Mucosa of descending colon (tissue), 3 donors: ENCODE measurements around the gene TKTL1. TPM values are rescaled to one million over a fixed set of nuclear protein-coding genes. Genes with fewer than 3 reads are reported as not detected.

Experiments used
- ATAC-seq: fragments of 200-7000 bp; cut with Tn5 transposase; one replicate; pipeline ENCODE4 v1.9.1; 2020; ENCODE audit warnings: mild to moderate bottlenecking, moderate library complexity
- DNase-seq, 3 donors: peaks; one replicate each; pipeline ENCODE4 v3.0.0-alpha.2; 2020
- H3K36me3 ChIP-seq: fragments of 200-600 bp; one replicate; pipeline ENCODE4 v1.8.0; 2021; ENCODE audit warnings: low read depth, mild to moderate bottlenecking
- H3K4me1 ChIP-seq: fragments of 200-600 bp; one replicate; pipeline ENCODE4 v1.8.0; 2021; ENCODE audit warnings: low read depth, mild to moderate bottlenecking
- H3K4me3 ChIP-seq: fragments of 200-600 bp; one replicate; pipeline ENCODE4 v1.8.0; 2021; ENCODE audit warnings: mild to moderate bottlenecking
- H3K9me3 ChIP-seq: fragments of 200-600 bp; one replicate; pipeline ENCODE4 v1.8.0; 2021; ENCODE audit warnings: mild to moderate bottlenecking
- intact Hi-C, 2 donors: fragments of 100-400 bp; cut with DNase I in 1 of 2; cut with micrococcal nuclease in 1 of 2; formaldehyde crosslinking; loops; one replicate each; pipeline versions ENCODE4 v1.11.0 to v1.11.1; 2022; cut with DNase I, micrococcal nuclease
- total RNA-seq, 3 donors: library from RNA; stranded (reverse); fragmentation: NEBNext Ultra II Directional in 2 of 3; extraction: Animal tissue kit (Norgen Biotek cat#: 25700) in 2 of 3; gene quantifications; one replicate each; pipeline versions ENCODE4 v1.2.1 to v1.2.4, GENCODE V29; 2021 to 2023
- TF ChIP-seq, protein P1 (sequence below): fragments of 200-600 bp; IDR thresholded peaks from one replicate; pipeline ENCODE4 v1.8.0; 2022; ENCODE audit warnings: antibody characterized with exemption, mild to moderate bottlenecking
- donor health status: DM: no; HTN: no; CAD: no; lungs with moderate emphysema.
- donor health status: DM: no; HTN: no; CAD: no.
- donor health status: DM: no; HTN: yes; CAD: no.

TKTL1 gene
- total RNA-seq, 3 donors from 2014 or later, result not detected

DNA sequence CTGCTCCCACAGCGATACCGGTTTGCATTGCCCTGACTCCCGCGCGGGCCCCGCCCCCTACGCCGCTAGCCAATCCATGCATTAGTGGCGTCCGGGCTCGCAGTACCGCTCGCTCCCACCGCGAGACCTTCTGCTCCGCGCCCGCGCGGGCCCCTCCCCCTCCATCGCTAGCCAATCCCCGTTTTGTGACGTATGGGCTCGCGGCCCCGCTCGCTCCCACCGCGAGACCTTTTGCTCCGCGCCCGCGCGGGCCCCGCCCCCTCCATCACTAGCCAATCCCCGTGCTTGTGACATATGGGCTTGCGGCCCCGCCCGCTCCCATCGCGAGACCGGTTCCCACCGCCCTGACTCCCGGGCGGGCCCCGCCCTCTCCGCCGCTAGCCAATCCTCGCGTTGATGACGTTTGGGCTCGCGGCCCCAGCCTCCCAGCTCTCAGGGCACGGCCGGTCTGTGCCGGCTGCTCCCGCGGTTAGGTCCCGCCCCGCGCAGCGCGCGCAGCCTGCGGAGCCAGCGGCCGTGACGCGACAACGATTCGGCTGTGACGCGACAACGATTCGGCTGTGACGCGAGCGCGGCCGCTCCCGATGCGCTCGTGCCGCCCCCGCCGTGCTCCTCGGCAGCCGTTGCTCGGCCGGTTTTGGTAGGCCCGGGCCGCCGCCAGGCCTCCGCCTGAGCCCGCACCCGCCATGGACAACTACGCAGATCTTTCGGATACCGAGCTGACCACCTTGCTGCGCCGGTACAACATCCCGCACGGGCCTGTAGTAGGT lies 83.4 kb downstream of the TKTL1 start, which contains the start of gene EMD:
TSS of gene EMD (plus strand) at position 497 of the 770 bp plus-strand sequence. CDS start at position 687, 190 bp downstream.
- intact Hi-C loops, result no loop called here
- ATAC-seq, result peak; percentile 88
- peak; percentile 96 to 99 (median 96) for DNase-seq
- TF ChIP-seq, protein P1, sequence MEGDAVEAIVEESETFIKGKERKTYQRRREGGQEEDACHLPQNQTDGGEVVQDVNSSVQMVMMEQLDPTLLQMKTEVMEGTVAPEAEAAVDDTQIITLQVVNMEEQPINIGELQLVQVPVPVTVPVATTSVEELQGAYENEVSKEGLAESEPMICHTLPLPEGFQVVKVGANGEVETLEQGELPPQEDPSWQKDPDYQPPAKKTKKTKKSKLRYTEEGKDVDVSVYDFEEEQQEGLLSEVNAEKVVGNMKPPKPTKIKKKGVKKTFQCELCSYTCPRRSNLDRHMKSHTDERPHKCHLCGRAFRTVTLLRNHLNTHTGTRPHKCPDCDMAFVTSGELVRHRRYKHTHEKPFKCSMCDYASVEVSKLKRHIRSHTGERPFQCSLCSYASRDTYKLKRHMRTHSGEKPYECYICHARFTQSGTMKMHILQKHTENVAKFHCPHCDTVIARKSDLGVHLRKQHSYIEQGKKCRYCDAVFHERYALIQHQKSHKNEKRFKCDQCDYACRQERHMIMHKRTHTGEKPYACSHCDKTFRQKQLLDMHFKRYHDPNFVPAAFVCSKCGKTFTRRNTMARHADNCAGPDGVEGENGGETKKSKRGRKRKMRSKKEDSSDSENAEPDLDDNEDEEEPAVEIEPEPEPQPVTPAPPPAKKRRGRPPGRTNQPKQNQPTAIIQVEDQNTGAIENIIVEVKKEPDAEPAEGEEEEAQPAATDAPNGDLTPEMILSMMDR, result no peak
- no peaks in the 10 kb centered on the region for H3K9me3 ChIP-seq
- no peaks in the 10 kb centered on the region for H3K4me1 ChIP-seq
- no peaks in the 10 kb centered on the region for H3K36me3 ChIP-seq
- H3K4me3 ChIP-seq, result peak within 1 kb of the TSS; percentile 56

DNA sequence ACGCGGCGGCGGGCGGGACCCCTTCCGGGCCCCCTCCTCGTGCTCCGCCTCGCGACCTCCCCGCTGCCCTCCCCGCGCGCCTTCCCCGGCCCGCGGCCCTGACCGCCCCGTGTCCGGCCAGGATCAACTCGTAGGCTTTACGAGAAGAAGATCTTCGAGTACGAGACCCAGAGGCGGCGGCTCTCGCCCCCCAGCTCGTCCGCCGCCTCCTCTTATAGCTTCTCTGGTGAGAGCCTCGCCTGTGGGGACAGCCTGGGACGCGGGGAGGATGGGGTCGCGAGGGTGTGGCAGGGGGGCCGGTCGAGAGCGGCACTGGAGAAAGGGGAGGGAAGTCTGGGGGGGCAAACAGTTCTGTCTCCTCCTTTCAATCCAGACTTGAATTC lies 84.0 kb downstream of the TKTL1 start:
- Histone ChIP-seq H3K9me3 (no peaks in the 10 kb centered on the region), H3K4me1 (no peaks in the 10 kb centered on the region), H3K4me3 (peak overlapping the region; percentile 56), H3K36me3 (no peaks in the 10 kb centered on the region)
- ATAC-seq (no peak), DNase-seq (no peak)
- TF ChIP-seq, protein P1, result no peak
- intact Hi-C loops, result no loop called here

Other genes starting within 250 kb of the TKTL1 start
- 10 to 100 TPM; 33.5 to 55.6 (median 35.6) TPM for gene MECP2, start 198.1 kb upstream of the TKTL1 start, total RNA-seq
- gene OPN1LW, start 151.6 kb upstream of the TKTL1 start, total RNA-seq, result not detected
- not detected for gene OPN1MW, start 113.2 kb upstream of the TKTL1 start, total RNA-seq
- gene OPN1MW2, start 76.0 kb upstream of the TKTL1 start, total RNA-seq, result not detected
- not detected for gene OPN1MW3, start 38.2 kb upstream of the TKTL1 start, total RNA-seq
- gene TEX28, start 671 bp upstream of the TKTL1 start, total RNA-seq, result not detected
- 1,000 to 10,000 TPM in 1 of 3 donors, 100 to 1,000 TPM in 2; 164 to 4,590 (median 513) TPM for gene FLNA, start 78.8 kb downstream of the TKTL1 start, total RNA-seq
- gene EMD, start 83.5 kb downstream of the TKTL1 start, total RNA-seq, result 10 to 100 TPM; 32.3 to 73.0 (median 41.0) TPM
- 1,000 to 10,000 TPM; 2,179 to 2,606 (median 2,424) TPM for gene RPL10, start 102.6 kb downstream of the TKTL1 start, total RNA-seq
- gene DNASE1L1, start 113.5 kb downstream of the TKTL1 start, total RNA-seq, result 10 to 100 TPM; 18.1 to 30.8 (median 25.6) TPM
- gene TAFAZZIN, start 115.7 kb downstream of the TKTL1 start, total RNA-seq, result 10 to 100 TPM; 38.2 to 44.7 (median 43.2) TPM
- 10 to 100 TPM; 78.1 to 95.8 (median 95.2) TPM for gene ATP6AP1, start 132.9 kb downstream of the TKTL1 start, total RNA-seq
- gene GDI1, start 141.4 kb downstream of the TKTL1 start, total RNA-seq, result 100 to 1,000 TPM in 1 of 3 donors, 10 to 100 TPM in 2; 67.1 to 117 (median 68.1) TPM
- 10 to 100 TPM; 46.2 to 65.1 (median 50.5) TPM for gene FAM50A, start 148.3 kb downstream of the TKTL1 start, total RNA-seq
- gene PLXNA3, start 162.5 kb downstream of the TKTL1 start, total RNA-seq, result 10 to 100 TPM; 24.8 to 66.1 (median 51.7) TPM
- 10 to 100 TPM; 10.7 to 18.5 (median 13.9) TPM for gene LAGE3, start 183.5 kb downstream of the TKTL1 start, total RNA-seq
- gene UBL4A, start 190.8 kb downstream of the TKTL1 start, total RNA-seq, result 10 to 100 TPM; 29.2 to 41.6 (median 32.3) TPM
- 10 to 100 TPM; 26.2 to 30.6 (median 28.0) TPM for gene SLC10A3, start 194.8 kb downstream of the TKTL1 start, total RNA-seq
- 10 to 100 TPM; 52.5 to 75.6 (median 64.8) TPM for gene FAM3A, start 220.4 kb downstream of the TKTL1 start, total RNA-seq